HG02610 (cell line): ENCODE results near the gene OTOGL.

ENCODE experiments used
- ATAC-seq: cut with Tn5 transposase; IDR thresholded peaks from one replicate; pipeline ENCODE4 v1.9.1; 2021; ENCODE audit warnings: mild to moderate bottlenecking, moderate library complexity; ENCODE audit not compliant: unreplicated experiment

The OTOGL gene

GRCh38 chr12:80353254-80353653, 253.9 kb downstream of the OTOGL start:
- no peak for ATAC-seq

GRCh38 chr12:80356097-80356496, 256.8 kb downstream of the OTOGL start:
- peak; percentile 83 for ATAC-seq

GRCh38 chr12:80359703-80360102, 260.4 kb downstream of the OTOGL start:
- no peak for ATAC-seq

GRCh38 chr12:80364056-80364455, 264.7 kb downstream of the OTOGL start:
- ATAC-seq, result no peak

- ATAC-seq, result no peak
Measured at GRCh38 chr12:80373666-80374065, 274.3 kb downstream of the OTOGL start.

- ATAC-seq, result no peak
Measured at GRCh38 chr12:80374615-80375014, 275.3 kb downstream of the OTOGL start.

- ATAC-seq, result no peak
Measured at GRCh38 chr12:80377140-80377794, 277.9 kb downstream of the OTOGL start.

GRCh38 chr12:80381121-80381520, 281.8 kb downstream of the OTOGL start:
- ATAC-seq, result no peak

- ATAC-seq, result no peak
Measured at GRCh38 chr12:80382254-80382653, 282.9 kb downstream of the OTOGL start.

GRCh38 chr12:80400571-80400991, 301.2 kb downstream of the OTOGL start:
- ATAC-seq, result no peak

- no peak for ATAC-seq
Measured at GRCh38 chr12:80401191-80401590, 301.9 kb downstream of the OTOGL start.

- ATAC-seq, result no peak
Measured at GRCh38 chr12:80404629-80405028, 305.3 kb downstream of the OTOGL start.

- no peak for ATAC-seq
Measured at GRCh38 chr12:80406253-80406652, 306.9 kb downstream of the OTOGL start.

GRCh38 chr12:80411787-80412186, 312.4 kb downstream of the OTOGL start:
- ATAC-seq, result no peak

GRCh38 chr12:80412343-80412953, 313.1 kb downstream of the OTOGL start:
- peak; percentile 70 for ATAC-seq

- no peak for ATAC-seq
Measured at GRCh38 chr12:80413462-80413861, 314.1 kb downstream of the OTOGL start.

- no peak for ATAC-seq
Measured at GRCh38 chr12:80415466-80415865, 316.1 kb downstream of the OTOGL start.

GRCh38 chr12:80419644-80420043, 320.3 kb downstream of the OTOGL start:
- ATAC-seq, result no peak

- ATAC-seq, result no peak
Measured at GRCh38 chr12:80420075-80420474, 320.7 kb downstream of the OTOGL start.

- no peak for ATAC-seq
Measured at GRCh38 chr12:80422550-80422949, 323.2 kb downstream of the OTOGL start.
